ENCODE measurements around the gene DNAJB6.

- TF ChIP-seq CTCF (IDR thresholded peaks at IDR 0.05) (no peak), POLR2AphosphoS5 (IDR thresholded peaks at IDR 0.05) (no peak)
These were observed 128.4 kb downstream of the DNAJB6 start for GRCh38 chr7:157464971-157465886.
